GM12878 (cell line): Measurements from ENCODE around the gene GMPPA. TPM values are rescaled to one million over a fixed set of nuclear protein-coding genes. Genes with fewer than 3 reads are reported as not detected.

Experiments used
- ATAC-seq: fragments of 200-7000 bp; cut with Tn5 transposase; 3 replicates; pipeline ENCODE4 v1.9.1; 2020; ENCODE audit warnings: mild to moderate bottlenecking, moderate library complexity
- BruUV-seq: library from RNA; stranded (reverse); fragments of 400-500 nt; replicated peaks from 2 replicates; lab custom pipeline; 2021; lab: Mats Ljungman, UMichigan
- CTCF ChIA-PET: fragments of 300-600 bp; sonication (Branson Sonifier 250); formaldehyde crosslinking; extraction: SDS; loops from one replicate; lab custom pipeline; 2021; ENCODE audit warnings: inconsistent platforms; lab: Yijun Ruan, JAX
- POLR2A ChIA-PET: fragments of 350-600 bp; formaldehyde crosslinking; extraction: SDS; loops from one replicate; lab custom pipeline; 2021; ENCODE audit warnings: inconsistent platforms; lab: Charles Lee
- RAD21 ChIA-PET: fragments of 300-600 bp; sonication (Branson Sonifier 250); formaldehyde crosslinking; loops from one replicate; lab custom pipeline; 2023; ENCODE audit warnings: antibody characterized with exemption; ENCODE audit not compliant: unreplicated experiment; lab: Charles Lee
- SMC1A ChIA-PET: fragments of 300-600 bp; sonication (Branson Sonifier 250); formaldehyde crosslinking; loops from one replicate; lab custom pipeline; 2023; ENCODE audit not compliant: unreplicated experiment, uncharacterized antibody; lab: Charles Lee
- DNase-seq: peaks from one replicate; pipeline ENCODE4 v3.0.0-alpha.2; 2011; ENCODE audit warnings: low read depth, low spot score
- FAIRE-seq: peaks from 3 replicates; lab custom pipeline; 2011; peaks lifted over from hg19 to GRCh38; lab: Jason Lieb, UNC
- H2AFZ ChIP-seq: 2 replicates; pipeline ENCODE4 v1.6.0; 2011; ENCODE audit warnings: low read depth, low read length, control low read depth; ENCODE audit not compliant: control insufficient read depth
- H3K27ac ChIP-seq: 2 replicates; pipeline ENCODE4 v1.5.1; 2011; ENCODE audit warnings: control low read depth; ENCODE audit not compliant: control insufficient read depth, insufficient read depth
- H3K27me3 ChIP-seq, 2 experiments: replicated peaks in 1 of 2; 2 replicates each; pipeline versions ENCODE4 v1.6.0 to v1.6.1; 2011; ENCODE audit warnings: low read length in 1 of 2; ENCODE audit not compliant: control insufficient read depth in 2 of 2, insufficient read depth in 2 of 2
- H3K36me3 ChIP-seq, 2 experiments: 2 replicates each; pipeline ENCODE4 v1.5.1; 2011; ENCODE audit warnings: low read length in 1 of 2; ENCODE audit not compliant: control insufficient read depth in 2 of 2, insufficient read depth in 2 of 2
- H3K4me1 ChIP-seq: 2 replicates; pipeline ENCODE4 v1.6.1; 2011; ENCODE audit warnings: mild to moderate bottlenecking, low read length, moderate library complexity, mixed read lengths; ENCODE audit not compliant: control insufficient read depth, insufficient read depth
- H3K4me2 ChIP-seq: 2 replicates; pipeline ENCODE4 v1.6.0; 2011; ENCODE audit warnings: control low read depth; ENCODE audit not compliant: control insufficient read depth, insufficient read depth
- H3K4me3 ChIP-seq: fragments of 200-600 bp; sonication (generic); 2 replicates; pipeline ENCODE4 v1.5.1; 2016
- H3K79me2 ChIP-seq: 2 replicates; pipeline ENCODE4 v1.6.0; 2011; ENCODE audit warnings: low read length; ENCODE audit not compliant: control insufficient read depth, insufficient read depth
- H3K9ac ChIP-seq: 2 replicates; pipeline ENCODE4 v1.8.0; 2011; ENCODE audit warnings: low read length, control low read depth, mixed read lengths; ENCODE audit not compliant: control insufficient read depth, insufficient read depth
- H3K9me3 ChIP-seq: replicated peaks from 3 replicates; pipeline ENCODE4 v1.5.1; 2011; ENCODE audit warnings: mild to moderate bottlenecking, low read length; ENCODE audit not compliant: control insufficient read depth, insufficient read depth
- H4K20me1 ChIP-seq: 2 replicates; pipeline ENCODE4 v1.6.0; 2011; ENCODE audit not compliant: control insufficient read depth, insufficient read depth
- BMI1 ChIP-seq: fragments of 450-650 bp; IDR thresholded peaks from 2 replicates; pipeline ENCODE4 v1.6.1; 2016; ENCODE audit warnings: mild to moderate bottlenecking, moderate library complexity, borderline replicate concordance
- CBFB ChIP-seq: IDR thresholded peaks from 2 replicates; pipeline ENCODE4 v1.6.1; 2016; ENCODE audit warnings: antibody characterized with exemption, low read depth
- CREM ChIP-seq: IDR thresholded peaks from 2 replicates; pipeline ENCODE4 v1.6.1; 2014; ENCODE audit warnings: antibody characterized with exemption, low read depth
- DPF2 ChIP-seq: fragments of 450-650 bp; IDR thresholded peaks from 2 replicates; pipeline ENCODE4 v1.6.1; 2017; ENCODE audit warnings: mild to moderate bottlenecking
- ELK1 ChIP-seq: IDR thresholded peaks from 2 replicates; pipeline ENCODE4 v1.6.1; 2012; ENCODE audit warnings: low read depth, low read length, improper control_type of control experiment
- FOXM1 ChIP-seq: IDR thresholded peaks from 2 replicates; pipeline ENCODE4 v1.6.1; 2012; ENCODE audit warnings: low read depth, mild to moderate bottlenecking, inconsistent platforms, low read length, moderate library complexity
- IKZF1 ChIP-seq: fragments of 450-650 bp; conservative IDR thresholded peaks from 2 replicates; pipeline ENCODE4 v1.6.1; 2017; ENCODE audit warnings: antibody characterized with exemption, mild to moderate bottlenecking
- JUNB ChIP-seq: IDR thresholded peaks from 2 replicates; pipeline ENCODE4 v1.6.1; 2016; ENCODE audit warnings: antibody characterized with exemption, mild to moderate bottlenecking
- KAT2A ChIP-seq: conservative IDR thresholded peaks from 2 replicates; pipeline ENCODE4 v1.6.1; 2011; ENCODE audit warnings: low read depth, low read length; ENCODE audit not compliant: control insufficient read depth
- KDM1A ChIP-seq: fragments of 200-600 bp; sonication (generic); IDR thresholded peaks from 2 replicates; pipeline ENCODE4 v1.6.1; 2016; ENCODE audit warnings: borderline replicate concordance
- NBN ChIP-seq: fragments of 450-650 bp; IDR thresholded peaks from 2 replicates; pipeline ENCODE4 v1.6.1; 2016
- NFIC ChIP-seq: IDR thresholded peaks from 2 replicates; pipeline ENCODE4 v1.6.1; 2012; ENCODE audit warnings: low read depth, mild to moderate bottlenecking, inconsistent platforms, low read length, moderate library complexity
- PAX5 ChIP-seq: IDR thresholded peaks from 2 replicates; pipeline ENCODE4 v1.6.1; 2011; ENCODE audit warnings: low read depth, low read length, borderline replicate concordance
- POLR2A ChIP-seq: IDR thresholded peaks from 2 replicates; pipeline ENCODE4 v1.6.1; 2011; ENCODE audit warnings: low read depth, mild to moderate bottlenecking, low read length
- RELA ChIP-seq: fragments of 450-650 bp; IDR thresholded peaks from 2 replicates; pipeline ENCODE4 v1.8.0; 2014; ENCODE audit warnings: borderline replicate concordance; ENCODE audit not compliant: partially characterized antibody
- TAF1 ChIP-seq: IDR thresholded peaks from 2 replicates; pipeline ENCODE4 v1.6.1; 2011; ENCODE audit warnings: mild to moderate bottlenecking, low read depth, low read length, borderline replicate concordance
- WGBS: methylation state at CpG from one replicate; pipeline ENCODE4 v1.1.6; 2016; ENCODE audit warnings: low lambda C conversion rate; ENCODE audit not compliant: insufficient replicate concordance, insufficient coverage; ENCODE audit errors: missing lambda C conversion rate; 5-methylcytosine and 5-hydroxymethylcytosine counted together
- in situ Hi-C: fragments of 300-500 bp; cut with MboI; formaldehyde crosslinking; loops from 9 replicates; pipeline ENCODE4 v1.14.3; 2018; ENCODE audit warnings: mixed read lengths
- intact Hi-C: fragments of 100-400 bp; cut with micrococcal nuclease; formaldehyde crosslinking; loops from one replicate; pipeline ENCODE4 v1.14.2; 2022; ENCODE audit not compliant: unreplicated experiment
- polyA plus RNA-seq, 11 experiments: library from polyadenylated mRNA; depleted of rRNA in 4 of 11; unstranded in 6 of 11; stranded (reverse) in 5 of 11; fragments of >200 nt; fragmentation: Nextera tagmentation in 4 of 11; fragmentation: Illumina TruSeq in 1 of 11; extraction: Ambion mirVana in 4 of 11; extraction: Trizol in 1 of 11; gene quantifications; 1 replicate in 1 of 11; 2 replicates in 10 of 11; pipeline versions ENCODE4 v1.2.1 to v1.2.3, GENCODE V29; 2011 to 2016; ENCODE audit warnings: inconsistent platforms in 2 of 11, missing spikeins in 2 of 11, low read depth in 1 of 11
- total RNA-seq, 4 experiments: library from RNA; depleted of rRNA in 3 of 4; stranded (reverse); fragments of >200 nt in 3 of 4; fragmentation: Illumina TruSeq in 1 of 4; extraction: Trizol in 1 of 4; gene quantifications; 2 replicates each; pipeline versions ENCODE4 v1.2.1 to v1.2.3, GENCODE V29; 2013 to 2021
- TF ChIP-seq, protein P1 (sequence below): IDR thresholded peaks from 2 replicates; pipeline ENCODE4 v1.6.1; 2011; ENCODE audit warnings: borderline replicate concordance, low read depth, mild to moderate bottlenecking, moderate library complexity, mixed read lengths, low read length; ENCODE audit not compliant: insufficient read depth; ENCODE audit errors: extremely low read length
- TF ChIP-seq, protein P2 (sequence below): fragments of 450-650 bp; IDR thresholded peaks from 2 replicates; pipeline ENCODE4 v1.6.1; 2018; ENCODE audit warnings: mild to moderate bottlenecking, low read depth, moderate library complexity; ENCODE audit not compliant: partially characterized antibody

The GMPPA gene
- total and polyA plus RNA-seq, 10 of the 15 experiments (the other 5 are each of a cell fraction or from before 2014, with no cell fraction given), result 1.9 to 83.2 (median 45.0) TPM

- no peaks in the 10 kb centered on the region for H3K9me3 ChIP-seq
- H3K79me2 ChIP-seq, result no peaks in the 10 kb centered on the region
- ChIA-PET CTCF (interaction anchor here (1.9 kb wide), 2 partner anchors 12 to 66 kb away, joined by 4 to 16 read pairs; no protein-coding TSS in a partner anchor), SMC1A (interaction anchor here (0.7 kb wide), 1 partner anchor 68 kb away, joined by 3 read pairs; no protein-coding TSS in a partner anchor), POLR2A (no interaction called here), RAD21 (no interaction called here)
- H3K4me3 ChIP-seq, result no peak overlapping the region
- no peaks in the 10 kb centered on the region for H3K36me3 ChIP-seq
- FAIRE-seq (no peak), ATAC-seq (peak; percentile 46; the same call in 2 of the 3 replicates), DNase-seq (no peak)
- no TSS peak for BruUV-seq
- TF ChIP-seq BMI1, result no peak
- TF ChIP-seq TAF1, result no peak
- no peak for TF ChIP-seq PAX5
- TF ChIP-seq CBFB, result no peak
- TF ChIP-seq NBN, result no peak
- no peak for TF ChIP-seq NFIC
- TF ChIP-seq KDM1A, result no peak
- no peak for TF ChIP-seq JUNB
- TF ChIP-seq DPF2, result no peak
- TF ChIP-seq, protein P1, sequence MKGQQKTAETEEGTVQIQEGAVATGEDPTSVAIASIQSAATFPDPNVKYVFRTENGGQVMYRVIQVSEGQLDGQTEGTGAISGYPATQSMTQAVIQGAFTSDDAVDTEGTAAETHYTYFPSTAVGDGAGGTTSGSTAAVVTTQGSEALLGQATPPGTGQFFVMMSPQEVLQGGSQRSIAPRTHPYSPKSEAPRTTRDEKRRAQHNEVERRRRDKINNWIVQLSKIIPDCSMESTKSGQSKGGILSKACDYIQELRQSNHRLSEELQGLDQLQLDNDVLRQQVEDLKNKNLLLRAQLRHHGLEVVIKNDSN, result no peak
- no peak for TF ChIP-seq FOXM1
- TF ChIP-seq RELA, result no peak
- TF ChIP-seq POLR2A, result no peak
- TF ChIP-seq CREM, result no peak
- no peak for TF ChIP-seq KAT2A
- TF ChIP-seq, protein P2, sequence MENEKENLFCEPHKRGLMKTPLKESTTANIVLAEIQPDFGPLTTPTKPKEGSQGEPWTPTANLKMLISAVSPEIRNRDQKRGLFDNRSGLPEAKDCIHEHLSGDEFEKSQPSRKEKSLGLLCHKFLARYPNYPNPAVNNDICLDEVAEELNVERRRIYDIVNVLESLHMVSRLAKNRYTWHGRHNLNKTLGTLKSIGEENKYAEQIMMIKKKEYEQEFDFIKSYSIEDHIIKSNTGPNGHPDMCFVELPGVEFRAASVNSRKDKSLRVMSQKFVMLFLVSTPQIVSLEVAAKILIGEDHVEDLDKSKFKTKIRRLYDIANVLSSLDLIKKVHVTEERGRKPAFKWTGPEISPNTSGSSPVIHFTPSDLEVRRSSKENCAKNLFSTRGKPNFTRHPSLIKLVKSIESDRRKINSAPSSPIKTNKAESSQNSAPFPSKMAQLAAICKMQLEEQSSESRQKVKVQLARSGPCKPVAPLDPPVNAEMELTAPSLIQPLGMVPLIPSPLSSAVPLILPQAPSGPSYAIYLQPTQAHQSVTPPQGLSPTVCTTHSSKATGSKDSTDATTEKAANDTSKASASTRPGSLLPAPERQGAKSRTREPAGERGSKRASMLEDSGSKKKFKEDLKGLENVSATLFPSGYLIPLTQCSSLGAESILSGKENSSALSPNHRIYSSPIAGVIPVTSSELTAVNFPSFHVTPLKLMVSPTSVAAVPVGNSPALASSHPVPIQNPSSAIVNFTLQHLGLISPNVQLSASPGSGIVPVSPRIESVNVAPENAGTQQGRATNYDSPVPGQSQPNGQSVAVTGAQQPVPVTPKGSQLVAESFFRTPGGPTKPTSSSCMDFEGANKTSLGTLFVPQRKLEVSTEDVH, result no peak
- no peak for TF ChIP-seq IKZF1
- TF ChIP-seq ELK1, result no peak
- no peak overlapping the region for H3K9ac ChIP-seq
- no peak overlapping the region for H3K4me2 ChIP-seq
- H2AFZ ChIP-seq, result no peak overlapping the region
- H3K27me3 ChIP-seq, result no peaks in the 10 kb centered on the region
- WGBS, result 50% methylated on average over 19 of the region's 21 CpGs
- in situ Hi-C loops, result no loop called here
- H3K27ac ChIP-seq, result no peak overlapping the region
- H4K20me1 ChIP-seq, result no peaks in the 10 kb centered on the region
- intact Hi-C loops, result no loop called here
- no peaks in the 10 kb centered on the region for H3K4me1 ChIP-seq
Measured at GRCh38 chr2:219464286-219465032, 34.2 kb upstream of the GMPPA start.
